NCI-H1105 treated with DMSO at 0.1 percent for 48 hours (cell line): ENCODE measurements around the gene KEAP1.

Experiments used
- DNase-seq: peaks from one replicate; lab custom pipeline; 2025; lab: John Stamatoyannopoulos, UW

The KEAP1 gene

DNA sequence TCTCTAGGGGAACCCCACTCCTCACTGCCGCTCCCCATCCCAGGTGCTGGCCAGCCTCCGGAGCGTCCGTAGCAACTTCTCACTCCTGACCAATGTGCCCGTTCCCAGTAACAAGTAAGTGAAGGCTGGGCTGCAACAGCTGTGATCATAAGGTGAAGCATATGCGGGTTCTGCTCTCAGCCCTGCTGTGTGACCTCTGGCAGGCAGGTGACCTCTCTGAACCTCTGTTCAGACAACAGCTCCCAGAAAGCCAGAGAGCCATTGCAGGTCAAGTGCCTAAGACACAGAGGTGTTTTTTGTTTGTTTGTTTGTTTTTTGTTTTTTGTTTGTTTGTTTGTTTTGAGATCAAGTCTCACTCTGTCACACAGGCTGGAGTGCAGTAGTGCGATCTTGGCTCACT lies 54.1 kb downstream of the KEAP1 start:
- no peak for DNase-seq

DNA sequence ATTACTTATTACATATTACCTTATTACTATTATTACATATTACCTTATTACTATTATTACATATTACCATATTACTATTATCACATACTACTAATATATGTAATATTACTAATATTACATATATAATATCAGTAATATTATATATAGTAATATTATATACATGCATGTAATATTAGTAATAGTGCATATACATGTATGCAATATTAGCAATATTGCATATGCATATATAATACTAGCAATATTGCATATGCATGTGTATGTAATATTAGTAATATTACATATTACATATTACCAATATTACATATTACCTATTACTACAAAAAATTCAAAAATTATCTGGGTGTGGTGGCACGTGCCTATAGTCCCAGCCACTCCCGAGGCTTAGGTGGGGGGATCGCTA lies 60.5 kb downstream of the KEAP1 start:
- DNase-seq, result no peak

DNA sequence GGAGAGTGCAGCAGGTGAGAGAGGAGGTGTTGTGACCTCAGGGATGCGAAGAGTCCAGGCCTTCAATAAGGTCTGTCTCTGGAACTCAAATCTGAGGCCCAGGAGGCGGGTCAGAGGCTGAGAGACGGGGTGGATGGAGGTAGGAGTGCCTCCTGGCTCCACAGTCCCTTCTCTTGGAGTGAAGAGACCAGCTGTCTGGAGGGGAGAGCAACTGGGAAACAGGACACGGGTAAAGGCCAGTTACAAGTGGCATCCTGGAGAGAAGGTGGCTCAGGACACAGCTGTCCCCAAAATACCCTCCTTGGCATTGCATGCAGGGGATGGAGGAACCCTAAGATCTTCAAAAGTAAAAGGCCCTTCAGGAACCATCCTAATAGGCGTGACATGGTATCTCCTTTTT lies 63.6 kb downstream of the KEAP1 start:
- DNase-seq, result no peak
